OCI-LY3 (cell line): Measurements from ENCODE around the gene BRINP2.

Experiments
- H2AFZ ChIP-seq: fragments of 200-600, 300-600 bp; shearing (Covaris generic); 2 replicates; pipeline ENCODE4 v1.6.0; 2014; ENCODE audit warnings: antibody characterized with exemption, low read depth, low read length
- H3K27ac ChIP-seq: fragments of 200-600, 300-600 bp; sonication (generic); 2 replicates; pipeline ENCODE4 v1.5.1; 2014; ENCODE audit warnings: mild to moderate bottlenecking, low read length, moderate library complexity, mixed read lengths
- H3K27me3 ChIP-seq: fragments of 200-600, 300-600 bp; sonication (generic); 2 replicates; pipeline ENCODE4 v1.6.1; 2014; ENCODE audit warnings: low read depth, low read length, mixed read lengths
- H3K36me3 ChIP-seq: fragments of 200-600, 300-600 bp; sonication (generic); replicated peaks from 2 replicates; pipeline ENCODE3; 2014; ENCODE audit warnings: low read depth, low read length, mixed read lengths
- H3K4me1 ChIP-seq: fragments of 300-600, 200-600 bp; sonication (generic); 2 replicates; pipeline ENCODE4 v1.6.1; 2014; ENCODE audit warnings: low read length, mixed read lengths
- H3K4me2 ChIP-seq: fragments of 200-600, 300-600 bp; sonication (generic); 2 replicates; pipeline ENCODE4 v1.6.1; 2014; ENCODE audit warnings: low read length, mixed read lengths
- H3K4me3 ChIP-seq: fragments of 300-600, 200-600 bp; sonication (generic); 2 replicates; pipeline ENCODE4 v1.5.1; 2014; ENCODE audit warnings: antibody characterized with exemption, mild to moderate bottlenecking, low read length, moderate library complexity
- H3K79me2 ChIP-seq: fragments of 300-600, 200-600 bp; shearing (Covaris generic); 2 replicates; pipeline ENCODE4 v1.6.1; 2014; ENCODE audit warnings: mild to moderate bottlenecking, low read length, mixed read lengths
- H3K9ac ChIP-seq: fragments of 300-600, 200-600 bp; shearing (Covaris generic); 2 replicates; pipeline ENCODE4 v1.6.0; 2014; ENCODE audit warnings: mild to moderate bottlenecking, low read length, moderate library complexity
- H3K9me3 ChIP-seq: fragments of 200-600, 300-600 bp; shearing (Covaris generic); 2 replicates; pipeline ENCODE4 v1.6.1; 2014; ENCODE audit warnings: low read length, mixed read lengths; ENCODE audit not compliant: insufficient read depth
- H4K20me1 ChIP-seq: fragments of 200-600, 300-600 bp; sonication (generic); 2 replicates; pipeline ENCODE4 v1.6.1; 2016; ENCODE audit warnings: low read length, mixed read lengths; ENCODE audit not compliant: insufficient read depth
- EZH2phosphoT487 ChIP-seq: fragments of 200-600 bp; shearing (Covaris generic); IDR thresholded peaks from 2 replicates; pipeline ENCODE4 v1.6.1; 2018; ENCODE audit warnings: antibody characterized with exemption, mixed run types, low read depth
- TF ChIP-seq, protein P1 (sequence below): fragments of 200-600, 300-600 bp; sonication (generic); IDR thresholded peaks from 2 replicates; pipeline ENCODE4 v1.5.1; 2014; ENCODE audit warnings: antibody characterized with exemption, low read length, low read depth

Gene BRINP2

DNA sequence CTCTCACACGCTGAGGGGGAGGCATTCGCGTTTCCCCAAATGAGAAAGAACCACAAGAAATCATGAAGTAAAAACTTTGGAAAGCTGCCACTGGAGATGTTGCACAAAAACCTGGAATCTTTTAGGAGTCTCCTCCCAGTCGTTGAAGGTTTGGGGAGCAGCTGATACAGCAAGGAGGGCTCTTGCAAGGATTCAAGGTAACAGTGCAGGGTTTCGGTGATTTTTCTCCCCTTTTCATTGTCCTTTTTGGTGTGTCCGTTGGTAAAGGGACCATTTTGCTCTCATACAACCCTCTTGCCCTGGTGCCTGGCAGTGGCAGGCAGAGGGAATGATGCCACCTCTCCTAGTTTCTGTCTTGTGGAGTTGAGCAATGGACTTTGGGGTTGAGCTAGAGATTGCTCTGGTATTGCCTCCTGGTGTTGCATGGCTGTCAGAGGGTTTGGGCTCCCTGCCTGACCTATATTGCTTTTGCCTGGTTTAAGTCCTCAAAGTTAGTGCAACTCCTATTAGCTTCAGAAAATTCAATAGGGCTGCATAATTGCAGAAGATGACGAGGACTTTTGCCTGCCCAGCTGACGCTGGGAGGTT is 872 bp downstream of the BRINP2 start:
- H3K4me2 ChIP-seq: no peak overlapping the region
- H3K9me3 ChIP-seq: no peaks in the 10 kb centered on the region
- TF ChIP-seq, protein P1, sequence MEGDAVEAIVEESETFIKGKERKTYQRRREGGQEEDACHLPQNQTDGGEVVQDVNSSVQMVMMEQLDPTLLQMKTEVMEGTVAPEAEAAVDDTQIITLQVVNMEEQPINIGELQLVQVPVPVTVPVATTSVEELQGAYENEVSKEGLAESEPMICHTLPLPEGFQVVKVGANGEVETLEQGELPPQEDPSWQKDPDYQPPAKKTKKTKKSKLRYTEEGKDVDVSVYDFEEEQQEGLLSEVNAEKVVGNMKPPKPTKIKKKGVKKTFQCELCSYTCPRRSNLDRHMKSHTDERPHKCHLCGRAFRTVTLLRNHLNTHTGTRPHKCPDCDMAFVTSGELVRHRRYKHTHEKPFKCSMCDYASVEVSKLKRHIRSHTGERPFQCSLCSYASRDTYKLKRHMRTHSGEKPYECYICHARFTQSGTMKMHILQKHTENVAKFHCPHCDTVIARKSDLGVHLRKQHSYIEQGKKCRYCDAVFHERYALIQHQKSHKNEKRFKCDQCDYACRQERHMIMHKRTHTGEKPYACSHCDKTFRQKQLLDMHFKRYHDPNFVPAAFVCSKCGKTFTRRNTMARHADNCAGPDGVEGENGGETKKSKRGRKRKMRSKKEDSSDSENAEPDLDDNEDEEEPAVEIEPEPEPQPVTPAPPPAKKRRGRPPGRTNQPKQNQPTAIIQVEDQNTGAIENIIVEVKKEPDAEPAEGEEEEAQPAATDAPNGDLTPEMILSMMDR: no peak
- no peak for TF ChIP-seq EZH2phosphoT487
- H3K9ac ChIP-seq: no peak overlapping the region
- no peak overlapping the region for H2AFZ ChIP-seq
- no peak overlapping the region for H3K4me3 ChIP-seq
- no peaks in the 10 kb centered on the region for H4K20me1 ChIP-seq
- no peaks in the 10 kb centered on the region for H3K36me3 ChIP-seq
- H3K27me3 ChIP-seq: peaks cover 13% of the 10 kb centered on the region; the same call in 1 of the 2 replicates
- H3K79me2 ChIP-seq: no peaks in the 10 kb centered on the region
- H3K4me1 ChIP-seq: no peaks in the 10 kb centered on the region
- H3K27ac ChIP-seq: no peak overlapping the region

DNA sequence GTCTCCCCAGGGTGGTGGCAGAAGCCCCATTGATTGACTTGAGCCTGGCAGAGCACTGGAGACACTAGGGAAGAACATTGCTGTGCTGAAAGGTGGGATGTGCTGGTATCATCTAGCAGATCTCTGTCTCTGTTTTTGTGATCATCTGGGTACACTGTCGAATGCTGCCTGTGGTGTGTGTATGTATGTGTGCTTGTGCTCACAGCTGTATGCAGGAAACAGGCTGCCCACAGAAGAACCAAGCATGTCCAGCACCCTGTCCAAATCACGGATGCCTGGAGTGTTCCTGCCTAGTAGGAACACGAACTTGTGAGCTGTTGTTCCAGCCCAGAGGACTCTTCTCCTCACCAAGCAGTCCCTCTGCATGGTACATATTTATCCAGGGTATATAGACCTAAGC is 1.5 kb downstream of the BRINP2 start:
- H2AFZ ChIP-seq: no peak overlapping the region
- TF ChIP-seq, protein P1: no peak
- no peak for TF ChIP-seq EZH2phosphoT487
- no peak overlapping the region for H3K27ac ChIP-seq
- H3K4me1 ChIP-seq: no peaks in the 10 kb centered on the region
- H3K4me2 ChIP-seq: no peak overlapping the region
- H3K4me3 ChIP-seq: no peak overlapping the region
- peaks cover 17% of the 10 kb centered on the region; the same call in 1 of the 2 replicates for H3K27me3 ChIP-seq
- no peaks in the 10 kb centered on the region for H4K20me1 ChIP-seq
- no peaks in the 10 kb centered on the region for H3K9me3 ChIP-seq
- no peaks in the 10 kb centered on the region for H3K36me3 ChIP-seq
- H3K79me2 ChIP-seq: no peaks in the 10 kb centered on the region
- H3K9ac ChIP-seq: no peak overlapping the region

DNA sequence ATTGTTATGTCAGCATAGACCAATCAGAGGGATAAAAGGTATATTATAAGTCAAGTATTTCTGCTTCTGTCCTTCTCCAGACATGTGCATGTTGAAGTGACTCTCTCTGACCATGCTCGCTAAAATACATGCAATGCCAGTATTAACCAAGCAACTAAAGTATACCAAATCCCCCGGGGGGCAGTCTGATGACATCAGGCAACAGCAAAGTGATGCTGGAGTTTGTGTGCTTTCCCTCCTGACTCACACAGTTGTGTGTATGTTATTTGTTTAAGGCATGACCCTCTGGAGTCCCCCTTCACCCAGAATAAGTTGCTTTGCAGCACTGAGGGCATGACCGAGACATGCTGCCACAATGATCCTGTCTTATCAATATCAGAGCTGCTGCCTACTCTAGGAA is 2.1 kb downstream of the BRINP2 start:
- Histone ChIP-seq H3K4me3 (no peak overlapping the region), H3K9me3 (no peaks in the 10 kb centered on the region), H3K79me2 (no peaks in the 10 kb centered on the region), H2AFZ (no peak overlapping the region), H3K4me1 (no peaks in the 10 kb centered on the region), H3K27ac (no peak overlapping the region), H3K9ac (no peak overlapping the region), H3K27me3 (peaks cover 16% of the 10 kb centered on the region; the same call in 1 of the 2 replicates), H3K36me3 (no peaks in the 10 kb centered on the region), H3K4me2 (no peak overlapping the region), H4K20me1 (no peaks in the 10 kb centered on the region)
- TF ChIP-seq, protein P1: no peak

DNA sequence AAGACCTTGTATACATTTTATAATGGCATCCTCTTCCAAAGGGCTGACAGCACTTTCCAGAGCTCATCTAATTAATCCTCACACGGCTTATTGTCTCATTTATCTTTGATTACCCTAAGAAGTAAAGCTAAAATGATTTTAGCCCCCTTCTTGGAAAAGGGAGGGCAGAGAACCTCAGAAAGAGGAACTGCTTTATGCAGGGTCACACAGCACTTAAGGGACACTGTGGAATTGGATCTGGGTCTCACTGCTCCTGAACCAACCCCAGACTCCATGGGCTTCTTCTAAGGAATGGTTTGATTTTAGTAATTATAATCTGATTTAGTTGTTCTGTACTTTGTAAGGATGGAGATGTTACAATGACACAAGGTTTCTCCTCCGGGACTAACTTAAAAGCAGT is 3.2 kb downstream of the BRINP2 start:
- Histone ChIP-seq H2AFZ (no peak overlapping the region), H3K4me3 (no peak overlapping the region), H3K9me3 (no peaks in the 10 kb centered on the region), H3K79me2 (no peaks in the 10 kb centered on the region), H3K4me2 (no peak overlapping the region), H3K36me3 (no peaks in the 10 kb centered on the region), H3K27ac (no peak overlapping the region), H4K20me1 (no peaks in the 10 kb centered on the region), H3K4me1 (no peaks in the 10 kb centered on the region), H3K27me3 (peaks cover 19% of the 10 kb centered on the region), H3K9ac (no peak overlapping the region)
- TF ChIP-seq EZH2phosphoT487: no peak
- TF ChIP-seq, protein P1: no peak
